ENCODE data around the gene PDXK.

PDXK gene

DNA sequence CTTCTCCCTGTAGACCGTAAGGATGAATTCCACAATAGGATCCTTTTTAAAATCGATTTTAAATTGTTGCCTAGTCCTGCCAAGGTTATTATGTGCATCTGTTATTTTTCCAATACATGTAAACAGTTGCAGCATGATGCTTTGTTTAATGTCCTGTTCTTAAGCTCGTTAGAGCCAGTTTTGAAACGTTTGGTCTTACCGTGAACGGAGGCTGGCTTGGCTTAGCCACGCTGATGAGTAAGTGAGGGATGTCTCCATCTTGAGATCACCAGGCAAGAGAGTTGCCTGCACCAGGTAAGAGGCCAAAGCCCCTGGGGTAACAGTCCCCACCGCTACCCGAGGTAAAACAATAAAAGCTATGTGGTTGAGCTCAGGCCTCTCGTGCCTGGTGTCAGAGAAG is 39.9 kb downstream of the PDXK start:
- Histone ChIP-seq H3K4me1 (ENCODE audit: control insufficient read depth in 1 of 2, insufficient read depth in 1 of 2, low read depth in 1 of 2, low read length in 1 of 2) (no peaks in the 10 kb centered on the region), H3K9me3 (no peaks in the 10 kb centered on the region), H3K27ac (no peak overlapping the region), H3K4me3 (ENCODE audit: low read depth in 1 of 2, low read length in 1 of 2) (no peak overlapping the region), H3K36me3 (peaks cover 100% of the 10 kb centered on the region), H3K27me3 (no peaks in the 10 kb centered on the region)
- TF ChIP-seq, protein P1, sequence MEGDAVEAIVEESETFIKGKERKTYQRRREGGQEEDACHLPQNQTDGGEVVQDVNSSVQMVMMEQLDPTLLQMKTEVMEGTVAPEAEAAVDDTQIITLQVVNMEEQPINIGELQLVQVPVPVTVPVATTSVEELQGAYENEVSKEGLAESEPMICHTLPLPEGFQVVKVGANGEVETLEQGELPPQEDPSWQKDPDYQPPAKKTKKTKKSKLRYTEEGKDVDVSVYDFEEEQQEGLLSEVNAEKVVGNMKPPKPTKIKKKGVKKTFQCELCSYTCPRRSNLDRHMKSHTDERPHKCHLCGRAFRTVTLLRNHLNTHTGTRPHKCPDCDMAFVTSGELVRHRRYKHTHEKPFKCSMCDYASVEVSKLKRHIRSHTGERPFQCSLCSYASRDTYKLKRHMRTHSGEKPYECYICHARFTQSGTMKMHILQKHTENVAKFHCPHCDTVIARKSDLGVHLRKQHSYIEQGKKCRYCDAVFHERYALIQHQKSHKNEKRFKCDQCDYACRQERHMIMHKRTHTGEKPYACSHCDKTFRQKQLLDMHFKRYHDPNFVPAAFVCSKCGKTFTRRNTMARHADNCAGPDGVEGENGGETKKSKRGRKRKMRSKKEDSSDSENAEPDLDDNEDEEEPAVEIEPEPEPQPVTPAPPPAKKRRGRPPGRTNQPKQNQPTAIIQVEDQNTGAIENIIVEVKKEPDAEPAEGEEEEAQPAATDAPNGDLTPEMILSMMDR (IDR thresholded peaks at IDR 0.05) = no peak

DNA sequence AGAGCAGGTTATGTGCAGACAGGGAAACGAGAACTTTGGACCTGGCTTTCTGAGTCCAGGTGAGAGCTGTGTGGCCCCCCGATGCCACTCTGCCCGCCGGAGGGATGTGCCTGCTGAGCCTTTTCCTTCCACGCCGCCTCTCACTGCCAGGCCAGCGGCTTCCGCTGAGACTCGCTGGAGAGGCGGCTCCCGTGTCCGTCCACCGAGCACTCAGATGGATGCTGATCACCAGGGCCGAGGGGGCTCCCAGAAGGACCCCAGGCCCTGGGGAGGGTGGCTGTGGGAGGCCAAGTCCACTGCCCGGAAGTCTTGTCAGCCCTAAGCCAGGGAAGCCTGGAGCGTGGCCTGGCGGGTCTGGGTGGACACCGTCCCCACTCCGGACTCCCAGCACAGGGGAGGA is 40.7 kb downstream of the PDXK start:
- Histone ChIP-seq H3K27me3 (no peaks in the 10 kb centered on the region), H3K36me3 (peaks cover 100% of the 10 kb centered on the region), H3K4me1 (ENCODE audit: control insufficient read depth in 1 of 2, insufficient read depth in 1 of 2, low read depth in 1 of 2, low read length in 1 of 2) (no peaks in the 10 kb centered on the region), H3K9me3 (no peaks in the 10 kb centered on the region), H3K4me3 (ENCODE audit: low read depth in 1 of 2, low read length in 1 of 2) (no peak overlapping the region), H3K27ac (no peak overlapping the region)
- TF ChIP-seq, protein P1 (IDR thresholded peaks at IDR 0.05) = no peak

DNA sequence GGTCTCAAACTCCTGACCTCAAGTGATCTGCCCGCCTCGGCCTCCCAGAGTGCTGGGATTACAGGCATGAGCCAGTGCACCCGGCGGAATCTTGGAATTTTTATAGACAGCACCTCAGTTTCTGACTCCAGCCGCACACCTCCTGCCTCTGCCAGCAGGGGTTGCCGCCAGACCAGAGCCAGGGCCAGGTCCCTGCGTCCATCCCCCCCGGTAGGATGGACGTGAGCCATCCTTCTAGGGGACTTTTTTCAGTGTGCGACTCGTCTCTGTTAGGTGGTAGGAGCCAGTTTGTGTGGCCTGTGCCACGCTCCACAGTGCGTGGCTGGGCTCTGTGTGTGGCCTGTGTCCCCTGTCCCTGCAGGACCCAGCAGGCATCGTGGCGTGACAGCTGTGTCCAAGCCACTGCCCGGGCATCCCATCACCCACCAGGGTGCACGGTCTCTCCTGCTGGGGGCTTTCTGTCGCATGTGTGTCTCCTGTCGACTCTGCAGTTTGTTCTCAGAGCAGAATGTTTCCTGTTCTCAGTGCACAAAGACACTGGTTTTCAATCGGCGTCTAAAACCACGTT is 41.5 kb downstream of the PDXK start:
- Histone ChIP-seq H3K27ac (no peak overlapping the region), H3K4me1 (ENCODE audit: control insufficient read depth in 1 of 2, insufficient read depth in 1 of 2, low read depth in 1 of 2, low read length in 1 of 2) (no peaks in the 10 kb centered on the region), H3K27me3 (no peaks in the 10 kb centered on the region), H3K4me3 (ENCODE audit: low read depth in 1 of 2, low read length in 1 of 2) (no peak overlapping the region), H3K36me3 (peaks cover 100% of the 10 kb centered on the region), H3K9me3 (no peaks in the 10 kb centered on the region)
- TF ChIP-seq, protein P1 (IDR thresholded peaks at IDR 0.05) = no peak

DNA sequence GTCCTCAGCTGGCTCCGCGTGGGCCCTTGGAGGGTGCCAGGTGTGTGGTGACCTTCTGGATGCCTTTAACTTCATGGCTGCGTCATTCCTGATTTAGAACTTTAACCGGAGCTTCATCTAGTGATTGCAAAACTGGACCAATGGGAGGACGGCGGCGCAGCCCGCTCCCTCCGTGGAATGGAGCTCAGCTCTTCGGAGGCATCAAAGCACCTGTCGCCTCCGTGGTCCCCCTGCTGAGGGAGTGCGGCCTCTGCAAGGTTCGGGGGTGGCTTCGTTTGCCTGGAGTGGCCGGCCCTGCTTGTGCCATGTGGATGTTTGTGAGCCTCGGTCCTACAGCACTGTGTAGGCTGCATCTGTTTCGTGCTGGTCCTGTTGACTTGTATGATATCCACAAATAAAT is 43.0 kb downstream of the PDXK start:
- Histone ChIP-seq H3K27ac (no peak overlapping the region), H3K9me3 (no peaks in the 10 kb centered on the region), H3K27me3 (no peaks in the 10 kb centered on the region), H3K4me3 (ENCODE audit: low read depth in 1 of 2, low read length in 1 of 2) (no peak overlapping the region), H3K4me1 (ENCODE audit: control insufficient read depth in 1 of 2, insufficient read depth in 1 of 2, low read depth in 1 of 2, low read length in 1 of 2) (no peaks in the 10 kb centered on the region), H3K36me3 (peaks cover 87% of the 10 kb centered on the region)
- TF ChIP-seq, protein P1 (IDR thresholded peaks at IDR 0.05) = no peak

DNA sequence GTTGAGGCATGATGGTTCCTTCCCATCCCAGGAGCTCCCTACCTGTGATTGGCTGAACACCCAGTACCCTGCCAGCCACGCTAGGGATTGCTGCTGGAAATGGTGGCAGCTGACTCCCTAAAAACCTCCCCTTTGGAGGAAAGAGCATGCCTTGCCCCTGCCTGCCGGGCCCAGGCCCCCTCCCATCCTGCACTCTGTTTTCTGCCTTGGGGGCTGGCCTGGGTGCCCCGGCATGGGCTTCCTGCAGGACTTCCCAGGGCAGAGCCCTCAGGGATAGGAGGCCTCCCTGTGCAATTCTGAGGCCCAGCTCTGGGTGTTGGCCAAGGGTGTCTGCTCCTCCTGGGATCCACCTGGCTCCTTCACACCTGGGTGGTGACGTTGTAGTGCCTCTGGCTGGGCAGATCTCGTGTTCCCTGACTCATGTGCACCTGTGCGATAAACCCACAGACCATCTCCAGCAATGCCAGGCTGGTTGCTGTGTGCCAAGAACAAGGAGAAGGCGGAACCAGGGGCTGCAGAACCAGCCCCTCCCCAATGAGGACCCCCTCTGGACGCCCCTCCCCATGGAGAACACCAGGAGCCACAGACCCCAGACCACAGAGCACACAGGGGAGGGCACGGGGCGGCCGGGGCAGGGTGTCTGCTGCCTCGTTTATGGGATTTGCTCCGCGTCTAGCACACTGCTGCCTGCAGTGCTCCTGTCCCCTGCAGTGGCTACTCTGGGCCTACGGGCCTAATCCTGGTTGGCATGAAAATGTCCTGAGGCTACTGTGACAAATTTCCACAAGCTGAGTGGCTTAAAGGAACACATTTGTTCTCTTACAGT is 43.6 kb downstream of the PDXK start:
- peak overlapping the region; percentile 15 for H3K27ac ChIP-seq
- TF ChIP-seq, protein P1 (IDR thresholded peaks at IDR 0.05) = no peak
- peaks cover 81% of the 10 kb centered on the region for H3K36me3 ChIP-seq
- H3K4me3 ChIP-seq (ENCODE audit: low read depth in 1 of 2, low read length in 1 of 2) = no peak overlapping the region
- H3K27me3 ChIP-seq = no peaks in the 10 kb centered on the region
- no peaks in the 10 kb centered on the region for H3K4me1 ChIP-seq (ENCODE audit: control insufficient read depth in 1 of 2, insufficient read depth in 1 of 2, low read depth in 1 of 2, low read length in 1 of 2)
- H3K9me3 ChIP-seq = no peaks in the 10 kb centered on the region
